Measurements from ENCODE around the gene GPR139. TPM values are rescaled to one million over a fixed set of nuclear protein-coding genes. Genes with fewer than 3 reads are reported as not detected.

The GPR139 gene
- total and polyA plus RNA-seq, 2 donors (not counting 1 experiment from before 2014, with no cell fraction given), result not detected

DNA sequence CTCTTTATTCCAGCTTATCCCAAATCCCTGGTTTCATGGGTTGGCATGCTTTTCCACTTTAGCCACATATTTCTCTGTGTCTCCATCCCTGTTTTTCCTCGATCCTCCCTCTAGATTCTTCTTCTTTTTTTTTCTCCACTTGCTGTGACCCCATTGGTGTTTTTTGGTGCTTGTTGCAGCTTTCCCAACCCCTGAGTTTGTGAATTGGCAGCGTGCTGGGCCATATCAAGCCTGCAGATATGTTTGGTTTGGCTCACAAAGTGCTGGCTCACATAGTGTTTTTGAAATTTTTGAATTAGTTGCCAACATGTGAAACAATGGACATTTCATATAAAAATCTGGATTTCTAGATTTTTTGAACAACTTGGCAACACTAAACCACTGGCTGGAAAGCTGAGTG is 8.8 kb downstream of the GPR139 start:
- POLR2A ChIA-PET, result no interaction called here
- TF ChIP-seq, protein P1, sequence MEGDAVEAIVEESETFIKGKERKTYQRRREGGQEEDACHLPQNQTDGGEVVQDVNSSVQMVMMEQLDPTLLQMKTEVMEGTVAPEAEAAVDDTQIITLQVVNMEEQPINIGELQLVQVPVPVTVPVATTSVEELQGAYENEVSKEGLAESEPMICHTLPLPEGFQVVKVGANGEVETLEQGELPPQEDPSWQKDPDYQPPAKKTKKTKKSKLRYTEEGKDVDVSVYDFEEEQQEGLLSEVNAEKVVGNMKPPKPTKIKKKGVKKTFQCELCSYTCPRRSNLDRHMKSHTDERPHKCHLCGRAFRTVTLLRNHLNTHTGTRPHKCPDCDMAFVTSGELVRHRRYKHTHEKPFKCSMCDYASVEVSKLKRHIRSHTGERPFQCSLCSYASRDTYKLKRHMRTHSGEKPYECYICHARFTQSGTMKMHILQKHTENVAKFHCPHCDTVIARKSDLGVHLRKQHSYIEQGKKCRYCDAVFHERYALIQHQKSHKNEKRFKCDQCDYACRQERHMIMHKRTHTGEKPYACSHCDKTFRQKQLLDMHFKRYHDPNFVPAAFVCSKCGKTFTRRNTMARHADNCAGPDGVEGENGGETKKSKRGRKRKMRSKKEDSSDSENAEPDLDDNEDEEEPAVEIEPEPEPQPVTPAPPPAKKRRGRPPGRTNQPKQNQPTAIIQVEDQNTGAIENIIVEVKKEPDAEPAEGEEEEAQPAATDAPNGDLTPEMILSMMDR (IDR thresholded peaks at IDR 0.05), result no peak
- no peak for TF ChIP-seq EZH2 (IDR thresholded peaks at IDR 0.05; ENCODE audit: borderline replicate concordance, insufficient read depth, low read depth, low read length, poor library complexity, severe bottlenecking)
- Histone ChIP-seq H3K4me1 (ENCODE audit: control insufficient read depth in 2 of 2, insufficient read depth in 2 of 2, low read length in 2 of 2) (no peaks in the 10 kb centered on the region), H3K9me3 (ENCODE audit: control extremely low read depth in 1 of 3, control insufficient read depth in 2 of 3, insufficient read depth in 1 of 3, low read length in 2 of 3) (peaks cover 0 to 3% (median 0%) of the 10 kb centered on the region in 3 donors), H3K79me2 (ENCODE audit: control insufficient read depth, insufficient read depth, low read length) (no peaks in the 10 kb centered on the region), H3K27me3 (replicated peaks in 1 of 4; ENCODE audit: control extremely low read depth in 1 of 4, control insufficient read depth in 3 of 4, insufficient read depth in 4 of 4, low read length in 3 of 4) (peaks cover 0 to 5% (median 0%) of the 10 kb centered on the region in 4 experiments), H3K36me3 (replicated peaks in 1 of 2; ENCODE audit: control extremely low read depth in 1 of 2, control insufficient read depth in 1 of 2, extremely low read depth in 1 of 2, insufficient read depth in 2 of 2, low read length in 1 of 2) (no peaks in the 10 kb centered on the region), H2AFZ (ENCODE audit: insufficient read depth, low read depth, low read length, poor library complexity, severe bottlenecking) (no peak overlapping the region), H3K4me3 (ENCODE audit: control extremely low read depth in 1 of 5, extremely low read depth in 1 of 5, insufficient read depth in 1 of 5, low read depth in 2 of 5, low read length in 4 of 5) (no peak overlapping the region), H4K20me1 (ENCODE audit: control insufficient read depth, insufficient read depth, low read length, poor library complexity, severe bottlenecking) (no peaks in the 10 kb centered on the region), H3K27ac (ENCODE audit: low read length in 2 of 2) (no peak overlapping the region), H3K9ac (ENCODE audit: low read length) (no peak overlapping the region), H3K4me2 (replicated peaks; ENCODE audit: low read depth, low read length, poor library complexity, severe bottlenecking) (no peak overlapping the region)
- Mint-ChIP-seq H3K4me3 (no peak overlapping the region), H3K27me3 (peaks cover 11% of the 10 kb centered on the region), H3K27ac (no peak overlapping the region), H3K9me3 (ENCODE audit: insufficient read depth) (peaks cover 13% of the 10 kb centered on the region), H3K4me1 (no peaks in the 10 kb centered on the region)
- 100% methylated on average over 1 of the region's 2 CpGs for WGBS (ENCODE audit: insufficient coverage)
- ATAC-seq (ENCODE audit: low read depth), result no peak
- intact Hi-C loops (cut with micrococcal nuclease), result no loop called here
- CTCF ChIA-PET, result no interaction called here
- no peak for DNase-seq

DNA sequence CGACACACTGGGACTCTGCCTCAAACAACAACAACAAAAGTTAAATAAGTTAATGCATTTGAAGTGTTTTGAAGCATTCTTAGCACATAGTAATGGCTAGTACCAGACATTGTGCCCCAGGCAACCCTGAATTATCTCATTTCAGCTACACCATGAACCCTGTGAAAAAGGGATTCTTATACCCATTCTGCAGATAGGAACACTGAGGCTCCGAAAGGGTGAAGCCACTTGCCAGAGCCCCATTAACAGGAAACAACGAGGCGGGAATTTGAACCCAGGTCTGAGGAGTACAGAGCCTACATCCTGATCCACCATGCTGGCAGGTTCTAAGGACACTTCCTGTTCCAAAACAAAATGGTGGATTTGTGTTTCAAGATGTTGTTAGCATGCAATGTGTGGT is 9.2 kb downstream of the GPR139 start:
- POLR2A ChIA-PET, result no interaction called here
- peaks cover 0 to 3% (median 0%) of the 10 kb centered on the region in 3 donors for H3K9me3 ChIP-seq (ENCODE audit: control extremely low read depth in 1 of 3, control insufficient read depth in 2 of 3, insufficient read depth in 1 of 3, low read length in 2 of 3)
- Mint-ChIP-seq H3K4me3 (no peak overlapping the region), H3K27ac (no peak overlapping the region), H3K27me3 (peaks cover 9% of the 10 kb centered on the region), H3K4me1 (no peaks in the 10 kb centered on the region), H3K9me3 (ENCODE audit: insufficient read depth) (peaks cover 13% of the 10 kb centered on the region)
- H3K9ac ChIP-seq (ENCODE audit: low read length), result no peak overlapping the region
- CTCF ChIA-PET, result no interaction called here
- peaks cover 0 to 3% (median 0%) of the 10 kb centered on the region in 4 experiments for H3K27me3 ChIP-seq (replicated peaks in 1 of 4; ENCODE audit: control extremely low read depth in 1 of 4, control insufficient read depth in 3 of 4, insufficient read depth in 4 of 4, low read length in 3 of 4)
- ATAC-seq (ENCODE audit: low read depth) (no peak), DNase-seq (no peak)
- H3K79me2 ChIP-seq (ENCODE audit: control insufficient read depth, insufficient read depth, low read length), result no peaks in the 10 kb centered on the region
- WGBS (ENCODE audit: insufficient coverage), result 95% methylated on average over 3 of the region's 4 CpGs
- no peak overlapping the region for H3K4me3 ChIP-seq (ENCODE audit: control extremely low read depth in 1 of 5, extremely low read depth in 1 of 5, insufficient read depth in 1 of 5, low read depth in 2 of 5, low read length in 4 of 5)
- TF ChIP-seq, protein P1 (IDR thresholded peaks at IDR 0.05), result no peak
- TF ChIP-seq EZH2 (IDR thresholded peaks at IDR 0.05; ENCODE audit: borderline replicate concordance, insufficient read depth, low read depth, low read length, poor library complexity, severe bottlenecking), result no peak
- no peak overlapping the region for H2AFZ ChIP-seq (ENCODE audit: insufficient read depth, low read depth, low read length, poor library complexity, severe bottlenecking)
- H3K4me2 ChIP-seq (replicated peaks; ENCODE audit: low read depth, low read length, poor library complexity, severe bottlenecking), result no peak overlapping the region
- no peaks in the 10 kb centered on the region for H4K20me1 ChIP-seq (ENCODE audit: control insufficient read depth, insufficient read depth, low read length, poor library complexity, severe bottlenecking)
- no peaks in the 10 kb centered on the region for H3K4me1 ChIP-seq (ENCODE audit: control insufficient read depth in 2 of 2, insufficient read depth in 2 of 2, low read length in 2 of 2)
- no peak overlapping the region for H3K27ac ChIP-seq (ENCODE audit: low read length in 2 of 2)
- no peaks in the 10 kb centered on the region for H3K36me3 ChIP-seq (replicated peaks in 1 of 2; ENCODE audit: control extremely low read depth in 1 of 2, control insufficient read depth in 1 of 2, extremely low read depth in 1 of 2, insufficient read depth in 2 of 2, low read length in 1 of 2)
- intact Hi-C loops (cut with micrococcal nuclease), result no loop called here

Measured in B cell (primary cell).